Activated naive CD4-positive, alpha-beta T cell treated with Interleukin-2 at 50 U/mL for 16 hours (primary cell): Measurements from ENCODE around the gene CCDC154.
"Not testable (repeated sequence)": the region's sequence is repeated elsewhere in the genome, so short reads cannot be mapped to it uniquely, and the experiment has no call there.

ENCODE experiments used
- DNase-seq: peaks from one replicate; pipeline ENCODE4 v3.0.0-alpha.2; 2020

The CCDC154 gene

DNA sequence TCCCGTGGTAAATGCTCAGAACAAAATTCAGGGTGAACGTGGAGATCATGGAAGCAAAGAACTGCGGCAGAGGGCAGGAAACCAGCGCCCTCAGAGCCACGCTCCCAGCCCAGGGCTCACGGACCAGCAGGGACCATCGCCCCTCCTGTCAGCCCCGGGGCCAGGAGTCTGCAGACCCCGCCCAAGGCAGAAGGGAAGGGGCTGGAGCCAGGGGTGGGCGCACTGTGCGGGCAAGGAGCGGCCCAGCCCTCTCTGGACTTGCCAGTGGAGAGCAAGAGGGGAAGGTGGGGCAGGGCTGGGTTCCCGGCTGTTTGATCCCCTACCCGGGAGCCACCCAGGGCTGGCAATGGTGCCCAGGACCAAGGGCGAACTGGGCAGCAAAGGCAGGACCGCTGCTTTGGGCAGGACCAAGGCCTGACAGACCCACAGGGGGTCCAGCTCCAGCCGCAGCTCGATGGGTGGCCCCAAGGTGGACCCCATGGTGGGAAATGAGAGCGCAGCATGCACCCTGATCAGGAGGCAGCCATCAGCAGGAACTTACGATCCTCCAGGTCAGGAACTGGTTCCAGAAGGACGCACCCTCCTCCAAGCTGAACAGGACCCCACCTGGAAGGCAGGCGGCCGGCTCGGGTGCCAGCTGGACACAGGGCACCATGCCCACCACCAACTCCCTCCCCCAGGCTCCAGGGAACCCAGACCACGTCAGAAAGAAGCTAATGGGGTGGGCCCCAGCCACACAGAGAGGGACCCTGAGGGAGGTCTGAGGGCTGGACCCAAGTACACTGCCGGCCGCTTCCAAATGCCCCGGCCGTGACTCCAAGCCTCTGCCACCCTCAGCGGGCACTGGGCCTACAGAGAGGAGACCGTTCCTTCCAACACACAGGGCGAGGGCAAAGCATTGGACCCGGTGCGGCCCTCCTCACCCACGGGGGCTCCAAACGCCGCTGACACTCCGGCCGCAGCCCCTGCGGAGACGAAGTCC lies 11.1 kb upstream of the CCDC154 start:
- DNase-seq, result no peak

DNA sequence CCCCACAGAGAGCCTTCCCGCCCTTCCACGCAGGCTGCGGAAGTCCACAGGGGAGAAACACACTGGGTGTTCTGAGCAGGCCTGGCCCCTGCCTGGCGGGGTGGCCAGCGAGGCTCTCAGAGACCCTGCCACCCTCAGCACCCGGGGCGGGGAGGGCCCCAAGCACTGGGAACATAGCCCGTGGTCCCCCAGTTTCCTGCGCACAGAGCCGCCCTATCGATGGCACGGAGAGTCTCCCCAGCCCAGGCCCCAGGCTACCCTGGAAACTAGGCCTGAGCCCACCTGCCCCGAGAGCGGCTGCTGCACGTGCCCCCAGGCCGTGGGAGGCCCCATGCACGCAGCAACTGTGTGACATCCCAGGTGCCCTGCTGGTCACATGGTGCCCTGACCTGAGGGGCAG lies 10.2 kb upstream of the CCDC154 start:
- no peak for DNase-seq

DNA sequence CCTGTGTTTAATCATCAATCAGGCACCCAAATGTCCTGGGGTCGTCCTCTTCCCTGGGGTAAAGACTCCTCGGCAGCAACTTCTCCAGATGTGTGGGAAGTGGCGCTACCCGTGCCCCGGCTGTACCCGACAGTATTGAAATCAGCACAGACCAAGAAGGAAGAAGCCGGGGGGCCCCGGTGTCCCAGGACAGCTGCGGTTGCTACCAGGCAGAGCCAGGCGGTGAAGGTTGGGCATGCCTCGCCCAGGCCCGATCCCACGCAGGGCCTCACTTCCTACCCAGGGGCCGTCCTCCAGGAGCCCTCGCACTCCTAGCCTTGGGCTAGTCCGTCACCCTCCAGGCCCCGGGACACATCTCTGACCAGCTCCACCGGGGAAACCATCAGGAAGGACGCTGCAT lies 9.0 kb upstream of the CCDC154 start:
- no peak for DNase-seq

DNA sequence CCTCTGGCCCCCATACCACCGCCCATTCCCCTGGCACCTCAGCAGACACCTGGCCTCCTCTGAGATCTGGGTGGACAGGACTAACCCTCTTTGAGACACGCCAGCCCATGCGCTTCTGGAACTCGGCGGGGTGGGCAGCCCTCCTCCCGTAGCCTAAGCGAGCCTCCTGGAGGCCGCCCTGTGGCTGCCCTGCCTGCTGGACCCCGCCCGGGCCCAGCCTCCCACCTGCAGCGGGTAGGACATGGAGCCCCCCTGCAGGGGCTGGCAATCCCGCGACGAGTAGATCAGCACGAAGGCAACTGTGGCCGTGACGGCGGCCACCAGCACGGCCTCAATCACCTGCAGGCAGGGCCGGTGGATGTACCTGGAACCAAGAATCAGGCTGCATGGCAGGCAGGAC lies 8.2 kb upstream of the CCDC154 start:
- DNase-seq, result no peak

DNA sequence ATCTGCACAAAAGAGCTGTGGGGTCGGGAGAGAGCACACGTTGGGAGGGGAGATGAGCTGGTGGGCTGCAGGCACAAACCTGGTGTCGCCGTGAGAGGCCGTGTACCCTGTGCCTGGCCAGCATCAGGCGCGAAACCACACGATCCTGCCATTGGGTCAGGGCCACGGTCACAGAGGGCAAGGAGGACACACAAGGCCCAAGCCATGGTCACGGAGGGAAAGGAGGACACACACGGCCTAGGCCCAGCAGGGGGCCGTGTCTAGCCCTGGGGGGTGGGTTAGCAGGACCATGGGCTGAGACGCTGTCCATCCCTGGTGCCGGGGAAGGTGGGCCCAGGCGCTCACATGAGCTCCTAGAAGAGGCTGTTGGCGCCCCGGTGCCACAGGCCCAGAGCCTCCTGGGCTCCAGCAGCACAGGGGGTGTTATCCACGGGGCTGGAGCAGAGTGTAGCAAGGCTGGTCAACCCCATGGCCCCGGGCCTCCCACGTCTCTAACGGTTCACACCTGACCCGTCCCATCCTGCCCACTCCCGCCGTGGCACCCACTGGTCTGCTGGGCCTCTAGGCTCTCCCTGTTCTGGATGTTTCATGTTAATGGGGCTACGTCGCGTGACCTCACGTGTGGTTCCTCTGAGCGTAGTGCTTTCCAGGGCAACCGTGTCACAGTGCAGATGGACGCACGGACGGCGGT lies 7.5 kb upstream of the CCDC154 start:
- no peak for DNase-seq

DNA sequence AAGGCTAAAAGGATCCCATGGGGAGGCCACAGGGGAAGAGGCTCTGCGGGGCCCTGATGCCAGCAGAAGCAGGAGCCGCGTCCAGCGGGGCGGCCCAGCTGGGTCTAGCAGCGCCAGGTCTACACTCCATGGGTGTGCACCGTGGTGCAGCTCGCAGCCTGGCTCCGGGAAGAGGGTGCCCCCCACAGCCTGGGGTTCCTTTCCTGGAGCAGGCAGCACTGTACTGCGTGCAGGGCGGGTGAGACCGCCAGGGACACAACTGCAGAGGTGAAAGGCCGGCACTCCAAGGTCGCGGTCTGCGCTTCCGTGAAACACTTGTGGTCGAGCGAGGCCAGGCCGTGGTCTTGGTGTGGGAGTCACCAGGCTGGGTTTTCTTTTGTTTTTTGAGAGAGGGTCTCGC lies 6.5 kb upstream of the CCDC154 start:
- no peak for DNase-seq

DNA sequence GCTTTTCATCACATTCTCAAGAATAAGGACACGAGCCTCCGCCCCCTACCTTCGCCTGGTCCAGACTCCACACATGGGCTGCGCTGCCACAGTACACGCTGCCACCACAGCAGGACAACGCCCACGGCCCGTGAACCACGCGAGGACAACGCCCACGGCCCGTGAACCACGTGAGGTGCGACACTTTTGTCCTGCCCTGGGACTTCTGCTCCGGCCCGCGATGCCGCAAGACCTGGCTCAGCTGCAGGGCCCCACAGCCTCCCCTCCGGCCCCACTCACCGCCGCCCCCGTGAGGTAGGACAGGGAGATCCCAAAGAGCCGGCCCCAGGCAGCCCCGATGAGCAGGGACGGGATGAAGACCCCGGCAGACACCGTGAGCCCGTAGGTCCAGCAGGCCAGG lies 5.9 kb upstream of the CCDC154 start:
- DNase-seq, result no peak

- DNase-seq, result no peak
Observed at GRCh38 chr16:1449201-1449788, 4.9 kb upstream of the CCDC154 start.

- no peak for DNase-seq
Observed at GRCh38 chr16:1448536-1449116, 4.3 kb upstream of the CCDC154 start.

DNA sequence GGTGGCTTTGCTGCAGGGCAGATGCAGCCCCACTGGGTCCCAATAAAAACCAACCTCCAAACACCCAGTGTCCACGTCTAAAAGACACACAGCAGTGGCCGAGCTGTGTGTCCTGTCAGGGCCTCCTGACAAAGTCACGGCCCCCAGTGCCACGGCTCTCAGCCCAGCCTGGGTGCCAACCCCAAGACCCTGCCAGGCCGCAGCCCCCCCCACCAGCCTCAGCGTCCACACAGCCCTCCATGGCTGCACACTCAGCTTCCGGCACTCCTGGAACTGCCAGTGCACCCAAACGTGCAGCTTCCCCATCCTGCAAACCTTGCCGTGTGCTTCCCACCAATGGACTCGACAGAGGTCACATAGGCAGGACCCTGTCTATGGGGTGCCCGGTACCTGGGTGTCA lies 3.6 kb upstream of the CCDC154 start:
- DNase-seq, result no peak

- DNase-seq, result no peak
Observed at GRCh38 chr16:1446296-1447080, 2.1 kb upstream of the CCDC154 start.

GRCh38 chr16:1445518-1446203 lies 1.3 kb upstream of the CCDC154 start:
- DNase-seq, result no peak

DNA sequence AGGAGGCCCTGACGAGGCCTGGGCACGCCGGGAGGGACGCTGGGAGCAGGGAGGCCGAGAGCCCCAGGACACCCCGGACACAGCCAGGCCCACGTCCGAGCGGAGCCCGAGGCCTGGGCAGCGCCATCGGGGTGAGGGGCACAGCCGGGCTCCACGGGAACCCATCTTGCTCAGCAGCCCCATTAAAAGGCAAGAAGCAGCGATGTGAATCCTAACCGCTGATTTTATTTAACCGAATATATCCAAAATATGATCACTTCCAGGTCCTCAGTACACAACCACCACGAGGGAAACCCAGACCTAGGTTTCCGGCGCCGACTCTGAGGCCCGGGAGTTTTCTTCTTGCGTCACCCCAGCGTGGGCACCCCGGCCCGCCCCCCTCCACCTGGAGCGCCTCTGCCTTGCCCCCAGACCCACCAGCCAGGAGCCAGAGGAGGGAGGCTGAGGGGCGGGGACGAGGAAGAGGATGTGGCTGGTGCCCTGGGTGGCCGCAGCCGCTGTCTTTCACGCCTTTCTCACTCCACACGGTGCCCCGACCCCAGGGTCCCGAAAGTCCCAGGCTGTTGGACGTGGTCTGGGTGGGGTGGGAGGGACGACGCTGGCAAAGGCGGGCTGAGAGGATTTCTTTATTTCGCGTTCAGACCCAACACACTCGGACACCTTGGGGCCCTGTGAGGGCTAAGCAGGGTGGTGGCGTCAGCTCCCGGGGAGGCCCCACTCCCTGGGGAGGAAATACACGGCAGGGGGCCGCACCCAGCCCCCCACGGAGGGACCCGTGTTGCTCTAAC lies 568 bp upstream of the CCDC154 start:
- no peak for DNase-seq

DNA sequence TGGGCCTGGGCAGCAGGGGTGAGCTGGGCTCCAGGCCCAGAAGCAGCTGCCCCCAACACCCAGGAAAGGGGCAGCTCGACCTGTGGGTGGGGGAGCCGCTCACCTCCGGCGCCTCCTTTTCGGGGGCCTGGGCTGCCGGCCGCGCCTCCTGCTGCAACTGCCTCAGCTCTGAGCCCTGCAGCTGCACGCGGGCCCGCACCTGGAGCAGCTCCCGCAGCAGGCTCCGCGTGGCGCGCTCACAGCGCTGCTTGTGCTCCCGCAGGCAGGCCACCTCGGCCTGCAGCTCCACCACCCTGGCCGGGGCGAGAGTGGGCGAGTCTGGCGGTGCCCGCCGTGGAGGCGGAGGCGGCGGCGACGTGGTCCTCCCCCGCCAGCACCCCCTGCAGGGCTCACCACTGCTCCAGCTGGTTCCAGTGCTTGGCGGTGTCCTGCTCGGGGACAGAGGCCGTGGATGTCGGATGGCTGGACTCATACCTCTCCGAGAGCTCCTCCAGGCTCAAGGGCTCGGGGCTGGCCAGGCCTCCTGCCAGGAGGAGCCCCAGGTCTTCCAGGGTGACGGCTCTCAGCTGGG lies 868 bp downstream of the CCDC154 start:
- DNase-seq, result no peak

- no peak for DNase-seq
Observed at GRCh38 chr16:1442697-1443096, 1.7 kb downstream of the CCDC154 start.

- no peak for DNase-seq
Observed at GRCh38 chr16:1441391-1441829, 2.9 kb downstream of the CCDC154 start.

DNA sequence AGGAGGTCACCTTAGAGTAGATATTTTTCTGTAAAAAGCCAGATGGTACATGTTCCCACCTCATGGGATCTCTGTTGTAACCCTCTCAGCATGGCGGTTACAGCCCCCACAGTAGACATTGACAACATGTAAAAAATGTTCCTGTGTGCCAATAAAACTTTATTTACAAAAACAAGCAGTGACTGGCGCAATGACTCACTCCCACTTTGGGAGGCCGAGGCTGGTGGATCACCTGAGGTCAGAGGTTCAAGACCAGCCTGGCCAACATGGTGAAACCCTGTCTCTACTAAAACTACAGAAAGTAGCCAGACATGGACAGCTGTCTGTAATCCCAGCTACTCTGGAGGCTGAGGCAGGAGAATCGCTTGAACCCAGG lies 4.7 kb downstream of the CCDC154 start:
- not testable (repeated sequence) for DNase-seq

DNA sequence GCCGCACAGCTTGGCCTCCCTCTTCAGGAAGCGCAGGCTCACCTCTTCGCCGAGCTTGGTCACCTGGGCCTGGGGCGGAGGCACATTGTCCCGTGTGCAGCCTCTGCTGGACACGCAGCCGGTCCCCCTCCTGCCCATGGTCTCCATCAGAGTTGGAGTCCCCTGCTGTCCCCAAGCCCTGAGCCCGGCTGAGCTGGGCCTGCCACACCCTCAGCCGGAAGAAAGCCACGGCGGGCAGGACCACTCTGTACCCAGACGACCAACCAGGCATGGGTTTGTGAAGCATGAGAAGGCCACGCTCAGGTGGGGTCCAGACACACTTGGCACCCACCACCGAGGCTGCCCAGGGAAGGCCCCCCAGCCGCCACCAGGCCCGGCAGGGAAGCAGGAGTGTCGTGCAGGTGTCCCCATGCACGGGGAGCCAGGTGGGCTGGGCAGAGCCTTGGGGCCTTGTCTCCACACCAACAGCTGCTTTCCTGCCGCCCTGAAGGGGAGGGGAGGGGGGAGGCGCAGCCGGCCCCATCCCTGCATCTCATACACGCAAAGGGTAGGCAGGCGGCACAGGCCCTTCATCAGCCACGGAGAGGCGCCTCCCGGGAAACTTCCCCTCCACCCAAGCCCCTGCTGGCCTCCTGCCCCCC lies 5.2 kb downstream of the CCDC154 start:
- no peak for DNase-seq

GRCh38 chr16:1438229-1439057 lies 5.9 kb downstream of the CCDC154 start:
- no peak for DNase-seq
